HG02885 (cell line): ENCODE measurements around the gene NUAK2.
A peak's percentile ranks its signal among the peaks of the same experiment; 100 is the strongest.

Source experiments
- ATAC-seq: cut with Tn5 transposase; IDR thresholded peaks from one replicate; pipeline ENCODE4 v1.9.1; 2021; ENCODE audit warnings: mild to moderate bottlenecking; ENCODE audit not compliant: unreplicated experiment, poor library complexity

Gene NUAK2

DNA sequence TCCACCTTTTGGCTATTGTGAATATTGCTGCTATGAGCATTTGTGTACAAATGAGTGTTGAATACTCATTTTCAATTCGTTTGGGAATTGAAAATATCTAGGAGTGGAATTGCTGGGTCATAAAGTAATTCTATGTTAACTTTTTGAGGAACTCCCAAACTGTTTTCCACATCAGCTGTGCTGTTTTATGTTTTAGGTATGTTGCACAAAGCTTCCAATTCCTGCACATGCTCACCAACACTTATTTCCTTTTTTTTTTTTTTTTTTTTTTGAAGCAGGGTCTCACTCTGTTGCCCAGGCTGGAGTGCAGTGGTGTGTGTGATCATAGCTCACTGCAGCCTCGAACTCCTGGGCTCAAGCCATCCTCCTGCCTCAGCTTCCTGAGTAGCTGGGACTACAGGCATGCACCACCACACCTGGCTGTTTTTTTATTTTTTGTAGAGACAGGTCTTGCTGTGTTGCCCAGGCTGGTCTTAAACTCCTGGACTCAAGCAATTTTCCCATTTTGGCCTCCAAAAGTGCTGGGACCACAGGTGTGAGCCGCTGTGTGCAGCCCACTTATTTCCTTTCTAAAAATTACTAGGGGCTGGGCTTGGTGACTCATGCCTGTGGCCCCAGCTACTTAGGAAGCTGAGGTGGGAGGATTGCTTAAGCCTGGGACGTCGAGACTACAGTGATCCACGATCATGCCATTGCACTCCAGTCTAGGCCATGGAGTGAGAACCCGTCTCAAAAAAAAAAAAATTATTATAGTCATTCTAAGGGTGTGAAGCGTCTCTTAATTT lies 60.4 kb downstream of the NUAK2 start:
- ATAC-seq: no peak

DNA sequence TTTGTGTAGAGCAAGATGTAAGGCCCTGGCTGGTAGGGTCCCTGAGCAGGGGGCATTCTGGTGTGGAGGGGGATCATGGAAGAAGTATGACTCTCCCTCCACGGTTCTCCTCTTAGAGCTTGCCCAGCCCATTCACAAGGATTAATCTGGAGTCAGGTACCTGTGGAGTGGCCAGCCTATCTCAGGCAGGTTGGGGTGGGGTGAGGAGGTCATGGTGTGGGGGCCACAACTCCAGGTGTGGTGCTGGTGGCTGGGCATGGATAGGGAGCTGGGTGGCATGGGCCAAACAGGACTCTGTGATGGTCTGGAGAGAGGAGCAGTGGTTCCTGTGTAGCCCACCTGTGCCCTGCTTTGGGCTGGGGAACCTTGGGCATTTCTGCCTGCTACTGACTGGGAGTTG lies 61.5 kb downstream of the NUAK2 start:
- no peak for ATAC-seq

DNA sequence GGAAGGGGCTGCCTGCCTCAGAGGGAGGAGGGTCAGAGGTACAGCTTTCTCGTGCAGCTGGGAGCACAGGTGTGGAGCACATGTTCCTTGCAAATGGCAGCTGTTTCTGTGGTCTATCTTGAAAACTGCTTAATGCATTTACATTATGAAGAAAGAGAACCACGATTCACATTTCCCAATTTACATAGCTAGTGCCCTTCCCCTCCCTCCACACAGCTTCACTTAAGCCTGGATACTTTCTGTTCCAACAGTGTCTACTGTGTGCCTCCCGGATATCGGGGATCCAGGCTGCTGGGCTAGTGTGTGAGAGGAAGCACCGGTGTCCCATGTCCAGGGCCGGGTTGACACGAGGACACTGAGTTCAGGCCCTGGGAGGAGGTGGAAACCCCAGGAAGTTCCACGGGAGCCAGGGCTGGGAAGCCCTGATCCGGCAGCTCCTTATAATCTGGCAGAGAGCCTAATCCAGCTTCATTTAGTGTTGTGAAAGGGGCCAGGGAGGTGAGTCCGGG lies 62.2 kb downstream of the NUAK2 start:
- ATAC-seq: no peak

DNA sequence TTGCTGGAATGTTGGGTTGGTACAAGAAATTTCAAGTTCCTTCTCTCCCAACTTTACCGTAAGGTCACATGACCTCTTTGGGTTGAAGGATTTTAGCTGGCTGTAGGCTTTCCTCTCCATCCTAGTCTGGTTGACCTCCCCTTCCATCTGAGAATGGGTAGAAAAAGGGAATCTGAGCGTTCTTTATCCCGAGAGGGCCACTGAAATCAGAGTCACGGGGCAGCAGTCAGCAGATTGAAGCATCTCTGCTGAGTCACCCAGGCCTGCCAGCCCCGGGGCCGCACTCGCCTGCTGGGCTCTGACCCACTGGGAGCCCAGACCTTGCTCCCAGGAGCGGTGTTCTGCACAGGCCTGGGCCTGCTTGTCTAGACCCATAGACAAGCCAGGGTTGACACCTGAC lies 62.8 kb downstream of the NUAK2 start:
- no peak for ATAC-seq

DNA sequence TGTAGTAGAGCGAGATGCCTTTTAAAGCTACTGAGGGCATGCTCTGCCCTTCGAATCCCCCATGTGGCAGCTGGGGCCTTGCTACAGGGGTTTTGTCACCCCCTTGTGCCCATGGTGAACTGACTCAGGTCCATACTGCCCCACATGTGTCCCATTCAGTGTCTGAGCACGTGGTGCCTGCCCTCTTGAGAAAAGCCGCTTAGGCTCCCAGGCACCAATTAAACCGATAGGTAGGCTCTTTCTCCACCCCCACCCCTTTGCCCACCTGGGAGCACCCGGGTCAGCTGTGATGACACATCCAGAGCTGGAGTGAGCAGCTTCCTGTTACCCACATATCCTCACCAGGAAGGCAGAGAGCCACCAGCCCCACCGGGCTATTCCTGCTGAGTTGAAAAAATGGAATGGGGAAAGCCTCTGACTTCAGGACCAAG lies 63.3 kb downstream of the NUAK2 start:
- no peak for ATAC-seq

DNA sequence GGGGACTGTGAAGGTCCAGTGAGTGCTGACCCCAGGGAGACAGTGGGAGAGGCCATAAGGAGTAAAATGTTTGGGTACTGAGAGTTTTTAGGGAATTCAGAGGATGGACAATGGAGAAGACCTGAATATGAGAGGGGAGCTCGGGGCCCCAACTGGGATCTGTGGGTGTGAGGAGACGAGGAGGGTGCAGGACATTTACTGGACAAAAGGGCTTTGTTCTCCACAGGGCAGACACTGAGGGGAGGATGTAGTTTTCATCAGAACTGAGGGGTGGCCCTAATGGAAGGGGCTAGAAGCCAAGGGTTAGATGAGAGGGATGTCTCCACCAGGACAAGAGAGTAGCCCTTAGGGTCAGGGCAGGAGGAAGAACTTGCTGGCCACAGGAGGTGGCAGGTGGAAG lies 63.8 kb downstream of the NUAK2 start:
- no peak for ATAC-seq

DNA sequence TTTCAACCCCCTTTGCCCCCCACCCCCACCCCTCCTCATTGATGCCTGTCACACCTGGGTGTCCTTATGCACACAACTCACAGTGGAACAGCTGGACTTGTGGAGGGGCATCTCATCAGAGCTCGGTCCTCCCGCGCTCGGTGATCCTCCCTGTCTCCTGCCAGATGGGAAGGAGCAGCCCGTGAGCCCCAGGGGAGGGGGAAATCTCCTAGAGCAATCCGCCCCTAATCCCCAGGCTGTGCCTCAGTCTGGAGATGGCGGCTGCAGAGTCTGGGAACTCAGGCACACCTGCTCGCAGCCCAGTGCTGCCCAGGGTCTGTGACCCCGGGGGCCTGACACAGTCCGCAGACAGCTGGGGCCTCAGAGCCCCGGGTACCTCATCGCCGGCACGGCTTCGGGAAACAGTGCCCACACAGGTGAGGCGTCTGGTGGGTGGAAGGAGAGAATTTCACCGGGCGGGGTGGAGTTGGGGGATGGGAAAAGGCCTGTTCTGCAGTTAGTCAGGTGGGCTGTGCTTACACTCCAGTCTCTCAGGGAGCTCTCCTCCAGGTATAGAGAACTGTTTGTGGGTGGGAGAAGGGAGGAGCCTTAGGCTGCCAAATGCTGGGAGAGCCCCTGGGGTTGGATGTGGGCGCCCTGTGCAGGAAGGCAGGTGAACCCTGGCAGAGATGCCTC lies 64.5 kb downstream of the NUAK2 start:
- no peak for ATAC-seq

DNA sequence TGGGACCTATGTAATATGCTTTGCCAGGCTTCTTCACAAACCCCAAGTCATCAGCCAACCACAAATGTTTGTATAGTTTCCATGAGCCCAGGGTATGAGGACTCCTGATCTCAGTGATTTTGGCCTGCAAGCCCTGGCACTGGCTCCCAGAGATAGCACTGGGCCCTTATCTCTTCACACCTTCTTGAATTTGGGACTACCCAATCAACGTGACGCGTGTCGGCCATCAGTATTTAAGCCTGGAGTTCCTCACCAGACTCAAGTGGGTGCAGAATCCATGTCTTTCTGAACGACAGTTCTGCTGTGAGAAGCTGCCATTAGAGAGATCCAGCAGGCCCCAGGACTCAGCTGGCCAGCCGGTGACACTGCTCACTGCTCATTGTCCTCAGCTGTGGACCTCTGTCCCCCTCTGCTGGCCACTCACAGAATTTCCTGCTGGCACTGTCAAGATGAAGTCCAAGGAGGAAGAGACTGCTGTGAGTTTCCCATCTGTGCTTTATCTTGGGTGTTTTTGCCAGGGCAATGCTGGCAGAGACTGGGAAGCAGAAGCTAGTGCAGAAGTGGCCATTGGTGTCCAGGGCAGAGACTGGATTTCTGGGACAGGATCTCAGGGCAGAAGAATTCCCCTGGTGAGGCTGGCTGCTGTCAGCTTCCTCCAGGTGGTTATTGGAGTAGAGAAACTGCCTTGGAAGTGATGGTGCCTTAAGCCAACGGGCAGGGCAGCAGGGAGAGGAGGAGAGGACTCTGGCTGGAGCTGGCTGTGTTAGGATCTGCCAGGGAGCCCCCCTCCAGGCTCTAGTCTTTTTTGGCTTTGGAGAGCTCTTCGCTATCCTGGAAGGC lies 65.4 kb downstream of the NUAK2 start:
- ATAC-seq: peak; percentile 66
